GM21447 (cell line): ENCODE measurements around the gene ARHGEF12.
"Not testable (repeated sequence)": the region's sequence is repeated elsewhere in the genome, so short reads cannot be mapped to it uniquely, and the experiment has no call there.

ENCODE experiments used
- ATAC-seq: cut with Tn5 transposase; IDR thresholded peaks from one replicate; pipeline ENCODE4 v1.9.1; 2021; ENCODE audit not compliant: unreplicated experiment

ARHGEF12 gene

DNA sequence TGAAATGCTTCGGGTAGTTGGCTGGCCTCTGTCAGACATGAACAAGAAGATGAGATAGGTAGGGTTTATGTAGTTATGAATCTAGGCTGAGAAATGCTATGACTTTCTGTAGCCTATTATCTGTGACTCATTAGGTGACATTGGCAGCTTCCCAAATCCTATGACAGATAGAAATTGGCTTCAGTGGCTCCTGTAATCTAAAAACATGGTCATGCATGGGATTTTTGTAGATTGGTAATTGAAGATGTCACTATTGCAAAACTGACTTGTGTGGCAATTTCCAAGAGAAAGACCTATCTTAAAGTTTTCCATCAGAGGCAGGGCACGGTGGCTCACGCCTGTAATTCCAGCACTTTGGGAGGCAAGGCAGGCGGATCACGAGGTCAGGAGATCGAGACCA is 145.9 kb downstream of the ARHGEF12 start:
- ATAC-seq = no peak

DNA sequence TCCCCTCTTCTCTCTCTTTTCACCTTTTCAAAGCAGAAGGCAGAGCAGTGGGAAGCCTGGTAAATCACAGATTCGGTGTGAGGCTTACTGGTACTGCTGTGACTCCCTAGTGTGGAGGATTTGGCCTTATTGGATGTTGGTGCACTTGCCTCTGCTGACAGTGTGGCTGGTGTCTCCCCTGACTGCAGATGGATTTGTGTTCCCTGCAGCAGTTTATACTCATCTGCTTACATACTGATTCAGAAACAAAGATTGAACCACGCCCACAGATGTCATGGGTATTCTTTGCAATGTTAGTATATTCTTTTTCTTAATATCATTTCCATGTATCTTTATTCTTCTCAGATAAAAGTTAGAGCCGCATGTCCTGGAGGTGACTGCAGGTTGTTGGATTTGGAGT is 148.5 kb downstream of the ARHGEF12 start:
- ATAC-seq = no peak

DNA sequence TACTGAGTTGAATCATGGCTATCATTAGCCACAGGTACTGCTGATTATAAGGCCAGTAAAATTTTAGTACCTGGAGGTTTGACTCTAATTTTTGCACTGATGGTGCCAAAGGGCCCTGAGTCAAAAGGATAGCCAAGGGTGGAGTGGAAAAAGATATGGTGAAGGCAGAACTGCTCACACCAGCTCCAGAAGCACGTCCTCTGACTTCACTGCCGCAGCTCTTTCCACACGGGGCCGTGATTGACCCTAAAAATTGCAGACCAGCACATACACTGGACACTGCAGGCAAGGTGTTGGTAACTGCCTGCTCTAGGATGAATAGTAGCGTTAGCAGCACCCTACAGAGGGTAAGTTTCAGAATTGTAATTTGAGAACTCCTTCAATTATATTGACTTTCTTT is 149.9 kb downstream of the ARHGEF12 start:
- ATAC-seq = no peak

DNA sequence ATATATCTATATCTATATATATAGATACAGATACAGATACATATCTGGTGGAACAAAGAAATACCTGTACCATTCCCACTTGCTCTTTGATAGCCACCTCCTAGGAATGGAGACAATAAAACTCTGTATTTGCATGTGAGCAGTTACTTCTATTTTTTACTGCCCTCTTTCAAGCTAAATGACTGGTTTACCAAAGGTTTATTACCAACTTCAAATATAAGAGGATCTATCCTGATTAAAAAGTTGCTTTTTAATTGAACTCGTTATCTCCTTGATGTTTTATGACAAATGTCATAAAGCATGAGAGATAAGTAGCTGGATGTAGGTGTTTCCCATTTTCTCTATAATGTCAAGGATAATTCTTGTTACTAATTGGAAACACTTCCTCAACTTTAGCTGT is 153.6 kb downstream of the ARHGEF12 start:
- ATAC-seq = no peak

DNA sequence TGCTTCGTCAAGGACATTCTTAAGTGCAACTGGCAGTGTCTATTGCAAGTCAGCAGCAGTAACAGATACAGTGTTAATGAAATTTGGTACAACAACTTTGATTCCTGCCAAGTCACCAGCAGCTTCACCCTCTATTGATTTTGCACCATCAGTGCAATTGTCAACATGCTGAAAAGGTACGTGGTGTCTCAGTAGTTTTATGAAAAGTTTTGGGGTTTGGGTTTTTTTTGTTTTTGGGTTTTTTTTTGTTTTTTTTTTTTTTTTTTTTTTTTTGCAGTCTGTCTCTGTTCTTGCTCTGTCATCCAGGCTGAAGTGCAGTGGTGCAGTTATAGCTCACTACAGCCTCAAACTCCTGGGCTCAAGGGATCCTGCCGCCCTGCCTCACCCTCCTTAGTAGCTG is 156.3 kb downstream of the ARHGEF12 start:
- no peak for ATAC-seq

DNA sequence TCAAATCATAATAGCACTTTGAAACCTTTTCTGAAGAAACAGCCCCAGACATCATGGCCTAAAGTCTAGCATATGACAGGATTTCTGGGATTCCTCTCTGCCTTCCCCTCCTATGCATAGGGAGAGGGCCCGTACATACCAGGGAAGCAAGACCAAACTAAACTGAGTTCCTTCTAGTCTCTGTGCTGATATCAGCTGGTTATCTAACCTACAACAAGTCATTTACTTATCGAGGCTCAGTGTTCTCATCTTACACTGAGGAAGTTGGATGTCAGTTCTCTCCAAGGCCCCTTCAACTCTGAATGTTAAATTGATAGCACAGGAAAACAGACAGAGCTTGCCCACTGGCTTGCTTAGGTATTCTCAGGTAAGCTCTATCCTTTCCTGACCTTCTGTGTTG is 158.4 kb downstream of the ARHGEF12 start:
- no peak for ATAC-seq

DNA sequence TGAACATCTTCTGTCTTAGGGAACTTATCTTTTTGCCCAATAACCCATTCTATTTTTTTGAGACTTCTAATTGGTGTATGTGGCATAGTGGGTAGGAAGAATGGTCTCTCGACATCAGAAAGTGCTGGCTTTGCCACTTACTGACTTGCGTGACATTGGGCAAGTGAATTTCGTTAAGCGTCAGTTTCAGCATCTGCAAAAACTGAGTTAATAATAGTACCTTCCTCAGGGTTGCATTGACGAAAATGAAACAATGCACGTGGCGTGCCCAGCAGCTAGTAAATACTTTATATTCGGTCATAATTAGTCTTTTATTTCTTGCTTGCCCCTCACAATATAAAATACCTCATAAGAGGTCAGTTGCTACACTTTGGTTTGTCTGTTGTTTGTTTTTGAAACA is 162.9 kb downstream of the ARHGEF12 start:
- no peak for ATAC-seq

DNA sequence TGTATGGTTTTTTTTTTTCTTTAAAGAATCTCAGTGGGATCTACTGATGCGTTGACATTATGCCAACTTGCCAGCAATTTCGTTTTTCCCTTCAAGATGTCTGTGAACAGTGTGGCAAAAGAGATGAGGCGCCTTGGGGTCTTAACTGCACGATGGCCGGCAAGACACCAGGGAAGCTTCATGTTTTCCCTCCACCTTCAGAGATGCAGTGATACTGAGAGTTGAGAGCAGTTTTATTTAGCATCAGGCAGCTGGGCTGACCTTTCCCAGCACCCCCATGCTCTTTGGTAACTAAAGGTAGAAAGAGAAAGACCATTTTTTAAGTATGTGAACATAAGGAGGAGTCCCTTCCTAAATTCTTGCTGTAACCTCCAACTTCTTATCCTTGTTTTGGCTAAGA is 163.6 kb downstream of the ARHGEF12 start:
- ATAC-seq = no peak

DNA sequence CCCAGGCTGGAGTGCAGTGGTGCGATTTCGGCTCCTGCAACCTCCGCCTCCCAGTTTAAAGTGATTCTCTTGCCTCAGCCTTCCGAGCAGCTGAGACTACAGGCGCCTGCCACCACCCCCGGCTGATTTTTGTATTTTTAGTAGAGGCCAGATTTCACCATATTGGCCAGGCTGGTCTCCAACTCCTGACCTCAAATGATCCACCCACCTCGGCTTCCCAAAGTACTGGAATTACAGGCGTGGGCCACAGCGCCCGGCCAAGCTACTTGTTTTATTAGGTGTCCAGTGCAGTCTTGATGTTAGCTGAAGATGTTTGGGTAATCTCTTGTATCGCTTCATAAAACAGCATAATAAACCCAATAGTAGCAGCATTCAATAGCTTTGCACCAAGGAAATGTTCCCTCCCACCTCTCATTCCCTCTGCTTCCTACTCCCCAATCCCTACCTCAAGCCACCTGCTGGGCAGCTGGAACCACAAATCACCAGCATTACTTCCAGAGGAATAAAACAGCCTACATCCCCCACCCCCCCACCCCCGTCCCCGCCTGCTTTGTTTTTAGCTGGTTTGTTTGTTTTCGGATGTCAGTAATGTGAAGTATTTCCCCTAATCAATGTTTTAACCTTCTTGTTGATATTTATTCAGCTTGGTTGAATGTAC is 164.3 kb downstream of the ARHGEF12 start:
- no peak for ATAC-seq

DNA sequence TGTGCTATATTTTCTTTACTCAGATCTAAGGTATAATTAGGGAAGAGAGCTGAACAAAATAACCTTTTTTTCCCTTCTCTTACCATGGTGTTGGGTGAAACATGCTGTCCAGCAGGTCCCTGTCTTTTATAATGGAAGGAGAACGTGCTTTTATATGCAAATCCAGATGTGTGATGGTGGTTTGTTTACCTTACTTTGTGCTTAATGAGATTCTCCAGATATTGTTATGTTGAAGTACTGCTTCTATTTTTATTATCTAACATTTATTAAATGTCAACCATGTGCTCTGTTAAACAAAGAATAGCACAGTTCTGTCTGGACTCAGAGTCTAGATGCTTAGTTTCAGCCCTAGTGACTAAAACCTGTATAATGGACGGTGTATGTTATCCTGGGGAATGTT is 165.2 kb downstream of the ARHGEF12 start:
- ATAC-seq = no peak

DNA sequence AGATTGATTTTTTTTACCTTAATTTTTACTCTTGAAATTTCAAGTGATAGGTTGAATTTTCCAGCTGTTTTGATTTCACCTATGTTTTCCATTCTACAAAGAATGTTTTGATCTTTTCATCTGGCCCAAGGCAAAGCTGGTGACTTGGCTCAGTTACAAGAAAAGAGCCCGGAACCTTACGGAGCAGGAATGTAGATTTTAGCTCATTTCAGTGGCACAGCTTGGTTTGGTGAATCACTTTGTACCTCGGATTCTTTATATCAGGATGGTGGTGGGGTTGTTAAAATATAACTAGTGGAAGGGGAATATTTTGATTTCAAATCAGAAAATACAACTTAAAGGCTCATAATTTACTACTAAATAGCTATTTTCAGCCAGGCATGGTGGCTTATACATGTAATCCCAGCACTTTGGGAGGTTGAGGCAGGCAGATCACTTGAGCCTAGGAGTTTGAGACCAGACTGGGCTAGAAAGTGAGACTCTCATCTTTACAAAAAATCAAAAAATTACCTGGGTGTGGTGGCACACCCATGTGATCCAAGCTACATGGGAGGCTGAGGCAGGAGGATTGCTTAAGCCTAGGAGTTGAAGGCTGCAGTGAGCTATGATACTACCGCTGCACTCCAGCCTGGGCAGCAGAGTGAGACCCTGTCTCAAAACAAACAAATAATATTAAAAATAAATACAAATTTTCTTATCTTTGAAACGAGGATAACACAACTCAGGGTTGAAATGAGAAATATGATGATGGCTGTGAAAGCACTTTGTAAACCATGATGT is 166.0 kb downstream of the ARHGEF12 start:
- ATAC-seq = no peak

DNA sequence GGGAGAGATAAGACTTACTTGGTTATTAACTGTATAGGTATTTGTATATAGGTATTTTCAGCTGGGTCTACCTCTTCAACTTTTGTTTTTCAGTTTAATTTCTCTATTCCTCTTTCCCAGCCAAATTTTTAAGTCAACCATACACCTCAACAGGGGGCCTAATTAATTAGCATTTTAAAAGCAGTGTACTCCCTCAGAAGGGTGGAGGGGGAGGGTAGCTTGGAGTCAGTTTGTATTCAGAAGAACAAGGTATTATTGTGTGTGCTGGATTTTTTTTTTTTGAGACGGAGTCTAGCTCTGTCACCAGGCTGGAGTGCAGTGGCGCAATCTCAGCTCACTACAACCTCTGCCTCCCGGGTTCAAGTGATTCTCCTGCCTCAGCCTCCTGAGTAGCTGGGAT is 167.3 kb downstream of the ARHGEF12 start:
- not testable (repeated sequence) for ATAC-seq

DNA sequence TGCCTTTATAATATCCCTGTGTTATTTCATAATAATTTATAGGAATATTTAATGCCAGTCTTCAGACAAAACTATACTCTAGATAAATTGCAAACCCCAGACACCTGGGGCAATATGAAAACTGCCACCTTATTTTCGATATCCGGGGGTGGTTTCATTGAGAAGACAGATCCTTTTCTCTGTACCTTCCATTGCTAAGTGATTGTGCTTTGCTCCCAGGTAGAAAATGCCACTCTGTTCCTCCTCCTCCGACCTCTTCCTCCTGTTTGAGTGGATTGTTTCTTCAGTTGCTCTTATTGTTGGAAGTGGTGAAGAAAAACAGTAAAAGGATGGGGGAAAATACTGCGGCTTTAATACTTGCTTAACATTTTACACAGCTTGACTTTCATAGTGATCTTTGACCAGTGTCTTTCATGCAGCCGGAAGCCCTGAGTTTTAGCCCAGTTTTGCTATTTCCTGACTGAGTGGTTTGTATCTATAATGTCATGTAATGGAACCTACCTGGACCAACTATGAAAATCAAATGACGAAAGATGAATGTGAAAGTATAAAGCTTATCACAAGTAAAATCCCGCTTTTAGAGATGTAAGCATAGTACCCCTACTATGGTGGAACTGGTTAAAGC is 169.7 kb downstream of the ARHGEF12 start:
- ATAC-seq = no peak

DNA sequence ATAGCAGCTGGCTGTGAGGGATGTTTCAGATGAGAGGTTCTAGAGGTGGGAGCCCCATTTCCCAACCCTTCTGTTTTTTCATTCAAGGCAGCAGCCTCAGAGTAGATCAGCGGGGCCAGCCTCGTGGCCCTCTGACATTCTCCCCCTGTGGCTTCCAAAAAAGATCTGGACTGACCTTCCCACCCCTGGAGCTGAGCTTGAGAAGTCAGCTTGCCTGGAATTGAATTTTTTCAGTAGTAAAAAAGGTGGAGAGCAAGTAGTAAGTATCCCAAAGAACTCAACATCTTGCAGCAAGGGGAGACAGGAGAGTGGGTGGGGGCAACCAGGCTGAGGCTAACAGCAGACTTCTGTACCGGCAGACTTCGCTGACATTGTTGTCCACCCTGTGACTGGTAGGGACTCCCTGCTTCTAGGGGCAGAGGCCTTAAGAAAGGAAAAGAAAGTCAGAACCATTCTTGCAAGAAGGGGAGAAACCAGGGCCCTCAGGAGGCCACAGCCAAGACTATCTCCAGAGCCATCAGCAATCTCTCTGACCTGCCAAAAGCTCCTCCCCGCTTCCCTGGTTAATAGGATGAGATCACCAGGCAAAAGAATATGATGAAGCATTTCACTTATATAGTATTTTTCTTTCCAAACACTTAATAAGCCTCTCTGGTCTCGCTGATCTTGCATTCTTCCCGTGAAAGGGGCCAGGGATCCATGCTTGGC is 173.3 kb downstream of the ARHGEF12 start:
- no peak for ATAC-seq

DNA sequence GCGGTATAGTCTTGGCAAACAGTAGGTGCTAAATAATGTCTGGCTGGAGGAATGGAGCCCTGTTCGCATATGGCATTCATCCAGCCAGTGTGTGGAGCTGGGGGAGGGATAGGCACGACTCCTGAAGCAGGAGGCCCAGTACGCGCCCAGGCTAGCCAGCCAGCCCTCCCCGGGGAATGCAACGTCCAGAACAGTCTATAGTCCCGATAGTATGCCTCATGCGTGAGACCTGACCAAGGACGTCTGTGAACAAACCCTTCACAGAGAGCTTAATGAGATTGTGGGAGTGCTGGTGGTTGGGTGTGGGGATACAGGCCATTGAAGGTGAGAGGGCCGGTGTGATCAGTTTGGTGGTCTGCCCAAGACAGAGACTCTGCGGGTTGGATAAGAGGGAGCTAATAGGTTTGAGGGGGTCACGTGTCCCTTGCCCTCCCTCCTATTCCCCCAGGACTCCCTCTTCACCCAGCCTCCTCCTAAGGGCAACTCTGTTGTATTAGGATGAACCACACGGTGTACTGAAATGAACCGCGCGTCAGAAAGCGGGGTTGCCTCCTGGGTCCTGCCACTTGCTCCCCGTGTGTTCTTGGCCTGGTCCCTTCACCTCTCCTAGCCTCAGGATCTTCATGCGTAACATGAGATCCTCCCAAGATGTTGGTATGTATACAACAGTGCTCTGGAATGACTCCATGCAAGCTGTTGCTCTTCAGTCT is 174.3 kb downstream of the ARHGEF12 start:
- no peak for ATAC-seq

DNA sequence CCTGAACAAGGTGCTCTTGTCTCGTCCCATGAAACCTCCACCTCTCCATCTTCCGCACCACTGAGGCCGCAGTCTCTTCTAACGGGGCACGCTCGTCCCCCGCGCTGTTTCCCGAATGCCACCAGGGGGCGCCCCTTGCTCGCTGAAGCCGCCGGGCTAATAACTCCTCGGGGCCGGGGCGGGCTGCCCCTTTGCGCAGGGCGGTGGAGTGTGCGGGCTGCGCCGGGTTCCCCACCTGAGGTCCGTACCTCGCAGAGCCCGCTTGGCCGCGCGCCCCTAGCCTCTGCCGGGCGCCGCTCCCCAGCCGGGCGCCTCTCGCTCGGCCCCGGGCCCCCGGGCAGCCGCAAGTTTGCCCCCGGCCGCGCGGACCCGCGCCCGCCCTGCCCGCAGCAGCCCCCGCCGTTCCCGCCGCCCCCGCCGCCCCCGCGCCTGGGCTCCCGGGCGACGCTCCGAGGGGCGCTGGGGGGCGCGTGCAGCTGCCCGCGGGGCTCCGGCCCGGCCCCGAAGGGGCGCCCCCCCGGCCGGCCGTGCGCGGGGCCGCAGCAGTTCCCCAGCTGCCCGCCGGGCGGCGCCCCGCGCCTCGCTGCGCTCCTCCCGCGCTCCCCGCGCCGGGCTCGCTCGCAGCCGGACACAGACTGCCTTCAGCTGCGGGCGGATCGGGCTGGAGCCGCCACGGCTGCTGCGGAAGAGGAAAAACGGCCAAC is 175.1 kb downstream of the ARHGEF12 start, which contains the start of gene GRIK4:
Gene GRIK4 (plus strand): TSS at position 633 of the 704 bp plus-strand sequence. CDS start 148,571 bp downstream, outside the sequence.
- peak; percentile 86 for ATAC-seq

DNA sequence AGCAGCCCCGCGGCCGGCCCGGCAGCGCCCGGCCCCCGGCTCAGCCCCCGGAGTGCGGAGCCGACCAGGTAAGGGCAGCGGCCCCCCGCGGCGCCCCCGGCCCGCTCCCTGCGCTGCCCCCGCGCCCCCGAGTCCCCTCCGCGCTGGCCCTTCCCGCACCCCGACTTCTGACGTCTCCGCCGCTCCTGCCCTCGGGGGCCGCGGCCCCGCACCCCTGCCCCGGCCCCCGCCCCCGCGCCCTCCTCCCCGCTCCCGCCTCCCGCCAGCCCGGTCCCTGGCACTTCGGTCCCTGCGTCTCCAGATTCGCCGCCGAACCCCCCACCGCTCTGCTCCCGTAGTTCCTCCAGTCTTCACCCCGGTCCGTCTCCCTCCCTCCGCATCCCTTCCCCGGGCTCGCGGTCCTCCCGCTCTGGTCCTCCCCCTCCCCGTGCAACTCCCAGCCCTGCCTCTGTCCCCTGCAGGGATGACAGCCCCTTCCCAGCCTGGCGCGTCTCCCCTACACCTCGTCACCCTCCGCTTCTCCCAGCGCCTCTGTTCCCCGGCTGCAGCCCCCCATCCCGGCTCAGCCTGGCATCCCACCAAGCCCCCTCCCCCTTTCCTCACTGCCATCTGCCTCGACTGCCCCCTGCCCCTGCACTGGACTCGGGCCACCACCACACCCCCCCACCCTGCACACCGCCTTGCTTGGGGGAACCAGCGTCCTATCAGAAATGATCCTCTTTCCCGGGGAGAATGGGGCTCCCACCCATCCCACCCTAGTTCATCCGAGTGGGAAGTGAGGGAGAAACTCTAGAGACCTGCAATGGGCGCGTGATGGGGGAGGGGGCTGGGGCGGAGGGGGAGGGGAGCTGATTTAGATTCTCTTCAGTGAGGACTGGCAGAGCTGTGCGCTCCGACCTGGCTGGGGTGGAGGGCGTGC is 175.9 kb downstream of the ARHGEF12 start:
- ATAC-seq = no peak

DNA sequence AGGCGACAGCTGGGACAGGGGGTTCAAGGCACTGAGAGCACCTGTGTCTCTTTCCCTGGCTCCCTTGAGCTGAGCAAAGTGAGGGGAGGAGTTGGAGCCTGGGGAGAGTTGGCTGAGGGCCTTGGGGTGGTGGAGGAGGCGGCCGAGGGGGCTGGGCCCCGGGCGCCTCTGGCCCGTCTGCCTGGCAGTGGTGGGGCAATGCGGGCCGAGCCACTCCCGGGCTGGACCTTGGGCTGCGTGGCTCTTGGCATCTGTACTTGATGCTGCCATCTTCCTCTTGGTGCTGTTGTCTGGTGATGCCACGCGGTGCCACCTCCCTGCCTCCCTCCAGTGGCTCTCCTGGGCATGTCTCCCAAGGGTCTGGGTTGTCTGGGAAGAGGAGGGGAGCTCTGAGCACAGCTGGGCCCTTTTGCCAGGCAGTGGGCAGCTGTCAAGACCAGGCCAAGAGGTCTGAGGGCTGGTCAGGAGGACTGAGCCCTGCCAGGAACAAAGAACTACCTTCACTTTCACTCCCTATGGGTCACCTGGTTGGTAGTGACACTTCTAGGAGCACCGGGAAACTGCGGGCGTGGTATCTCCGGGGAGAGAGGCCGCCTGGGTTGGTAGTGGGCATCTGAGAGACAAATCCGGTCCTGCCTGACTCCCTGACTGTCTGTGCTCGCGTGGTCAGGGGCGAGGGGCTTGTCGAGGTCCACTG is 176.7 kb downstream of the ARHGEF12 start:
- no peak for ATAC-seq
